Neuron (in vitro differentiated cells): ENCODE measurements around the gene ENDOU.

ENCODE experiments used
- H2AFZ ChIP-seq: one replicate; pipeline ENCODE4 v1.6.1; 2013; ENCODE audit warnings: low read depth, mild to moderate bottlenecking, inconsistent platforms, low read length, moderate library complexity
- H3K27me3 ChIP-seq: one replicate; pipeline ENCODE4 v1.6.1; 2013; ENCODE audit warnings: low read length; ENCODE audit not compliant: insufficient read depth
- H3K36me3 ChIP-seq: one replicate; pipeline ENCODE4 v1.6.1; 2013; ENCODE audit warnings: low read length; ENCODE audit not compliant: insufficient read depth
- H3K4me1 ChIP-seq: one replicate; pipeline ENCODE4 v1.6.1; 2013; ENCODE audit warnings: low read length; ENCODE audit not compliant: insufficient read depth
- H3K4me3 ChIP-seq: 2 replicates; pipeline ENCODE4 v1.5.1; 2013; ENCODE audit warnings: mild to moderate bottlenecking, low read length, moderate library complexity
- H3K9me3 ChIP-seq: one replicate; pipeline ENCODE4 v1.6.1; 2013; ENCODE audit warnings: low read length

Gene ENDOU

GRCh38 chr12:47753021-47754001 lies 28.0 kb upstream of the ENDOU start:
- no peaks in the 10 kb centered on the region for H3K4me1 ChIP-seq
- H3K36me3 ChIP-seq, result no peaks in the 10 kb centered on the region

GRCh38 chr12:47752552-47752951 lies 27.3 kb upstream of the ENDOU start:
- Histone ChIP-seq H3K4me1 (no peaks in the 10 kb centered on the region), H3K27me3 (peaks cover 14% of the 10 kb centered on the region), H3K9me3 (no peaks in the 10 kb centered on the region), H3K36me3 (no peaks in the 10 kb centered on the region), H3K4me3 (no peak overlapping the region), H2AFZ (no peak overlapping the region)

More at GRCh38 chr12:47753021-47754001, 28.0 kb upstream of the ENDOU start:
- Histone ChIP-seq H3K9me3 (no peaks in the 10 kb centered on the region), H2AFZ (no peak overlapping the region), H3K27me3 (peaks cover 12% of the 10 kb centered on the region), H3K4me3 (no peak overlapping the region)

DNA sequence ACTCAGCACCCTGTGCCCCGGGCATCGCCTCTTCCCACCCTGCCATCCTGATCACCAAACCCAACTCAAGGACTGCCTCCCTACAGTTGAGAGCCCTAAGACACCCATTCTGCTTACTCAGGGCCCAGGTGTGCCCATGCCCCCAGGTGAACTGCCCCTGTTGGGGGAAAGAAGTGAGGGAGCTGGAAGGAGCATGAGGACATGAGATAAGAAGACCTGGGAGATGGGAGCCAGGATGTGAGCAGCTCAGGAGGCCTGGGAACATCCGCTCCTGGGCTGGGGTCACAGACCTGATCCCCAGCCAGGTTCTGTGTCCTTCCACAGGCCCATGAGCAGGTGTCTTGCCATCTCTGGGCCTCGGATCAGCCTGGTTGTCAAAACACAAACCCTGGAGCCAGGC lies 26.8 kb upstream of the ENDOU start:
- Histone ChIP-seq H3K9me3 (no peaks in the 10 kb centered on the region), H3K27me3 (peaks cover 14% of the 10 kb centered on the region), H3K36me3 (no peaks in the 10 kb centered on the region), H3K4me1 (no peaks in the 10 kb centered on the region), H3K4me3 (no peak overlapping the region), H2AFZ (no peak overlapping the region)

DNA sequence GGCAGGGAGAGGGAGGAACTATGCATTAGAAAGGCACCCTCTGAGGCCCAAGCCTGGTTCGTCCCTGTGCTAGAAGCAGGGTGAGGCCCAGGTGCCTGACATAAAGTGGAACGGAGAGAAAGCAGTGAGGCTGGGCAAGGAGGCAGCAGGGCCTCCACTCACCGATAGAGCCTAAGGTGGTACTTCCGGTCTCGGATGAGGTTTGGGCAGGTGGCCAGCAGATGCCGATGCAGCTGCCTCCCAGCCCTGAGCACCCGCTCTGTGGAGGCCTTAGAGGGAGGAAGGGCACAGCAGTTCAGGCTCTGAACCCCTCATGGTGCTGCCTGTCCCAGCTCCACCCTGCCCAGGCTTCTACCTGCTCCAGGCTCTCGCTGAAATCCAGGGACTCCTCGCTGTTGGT lies 26.3 kb upstream of the ENDOU start:
- Histone ChIP-seq H2AFZ (no peak overlapping the region), H3K9me3 (no peaks in the 10 kb centered on the region), H3K27me3 (peaks cover 14% of the 10 kb centered on the region), H3K4me1 (no peaks in the 10 kb centered on the region), H3K4me3 (no peak overlapping the region), H3K36me3 (no peaks in the 10 kb centered on the region)

- no peak overlapping the region for H3K4me3 ChIP-seq
- H3K9me3 ChIP-seq, result no peaks in the 10 kb centered on the region
- H3K4me1 ChIP-seq, result no peaks in the 10 kb centered on the region
- no peaks in the 10 kb centered on the region for H3K36me3 ChIP-seq
- no peak overlapping the region for H2AFZ ChIP-seq
- peaks cover 14% of the 10 kb centered on the region for H3K27me3 ChIP-seq
Measured at GRCh38 chr12:47750916-47751470, 25.7 kb upstream of the ENDOU start.

GRCh38 chr12:47750229-47750798 lies 25.0 kb upstream of the ENDOU start:
- no peaks in the 10 kb centered on the region for H3K4me1 ChIP-seq
- no peak overlapping the region for H2AFZ ChIP-seq
- H3K9me3 ChIP-seq, result no peaks in the 10 kb centered on the region
- H3K4me3 ChIP-seq, result no peak overlapping the region
- H3K27me3 ChIP-seq, result peaks cover 13% of the 10 kb centered on the region
- H3K36me3 ChIP-seq, result no peaks in the 10 kb centered on the region

DNA sequence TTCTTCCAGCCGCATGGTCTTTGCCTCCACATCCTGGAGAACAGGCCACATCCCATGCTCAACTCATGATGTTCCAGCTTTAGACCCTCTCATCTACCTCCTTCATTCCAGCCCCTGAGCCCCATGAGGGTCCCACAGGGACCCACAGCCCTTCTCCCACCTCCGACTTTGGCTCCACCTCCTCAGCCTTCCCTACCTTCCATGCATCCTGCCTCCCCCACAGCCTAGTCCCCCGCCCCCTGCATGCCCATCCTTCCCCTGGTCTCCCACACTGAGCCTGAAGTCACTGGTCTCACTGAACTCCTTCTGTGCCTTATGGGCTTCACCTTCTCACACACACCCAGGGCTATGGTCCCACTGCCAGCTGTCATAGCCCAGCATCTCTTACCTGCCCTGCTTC lies 23.6 kb upstream of the ENDOU start:
- no peaks in the 10 kb centered on the region for H3K9me3 ChIP-seq
- no peaks in the 10 kb centered on the region for H3K4me1 ChIP-seq
- peaks cover 13% of the 10 kb centered on the region for H3K27me3 ChIP-seq
- no peak overlapping the region for H2AFZ ChIP-seq
- H3K36me3 ChIP-seq, result no peaks in the 10 kb centered on the region
- no peak overlapping the region for H3K4me3 ChIP-seq

- H3K9me3 ChIP-seq, result no peaks in the 10 kb centered on the region
- no peaks in the 10 kb centered on the region for H3K36me3 ChIP-seq
- H3K27me3 ChIP-seq, result peaks cover 13% of the 10 kb centered on the region
- no peak overlapping the region for H2AFZ ChIP-seq
- no peaks in the 10 kb centered on the region for H3K4me1 ChIP-seq
- no peak overlapping the region for H3K4me3 ChIP-seq
Measured at GRCh38 chr12:47748507-47748828, 23.2 kb upstream of the ENDOU start.

DNA sequence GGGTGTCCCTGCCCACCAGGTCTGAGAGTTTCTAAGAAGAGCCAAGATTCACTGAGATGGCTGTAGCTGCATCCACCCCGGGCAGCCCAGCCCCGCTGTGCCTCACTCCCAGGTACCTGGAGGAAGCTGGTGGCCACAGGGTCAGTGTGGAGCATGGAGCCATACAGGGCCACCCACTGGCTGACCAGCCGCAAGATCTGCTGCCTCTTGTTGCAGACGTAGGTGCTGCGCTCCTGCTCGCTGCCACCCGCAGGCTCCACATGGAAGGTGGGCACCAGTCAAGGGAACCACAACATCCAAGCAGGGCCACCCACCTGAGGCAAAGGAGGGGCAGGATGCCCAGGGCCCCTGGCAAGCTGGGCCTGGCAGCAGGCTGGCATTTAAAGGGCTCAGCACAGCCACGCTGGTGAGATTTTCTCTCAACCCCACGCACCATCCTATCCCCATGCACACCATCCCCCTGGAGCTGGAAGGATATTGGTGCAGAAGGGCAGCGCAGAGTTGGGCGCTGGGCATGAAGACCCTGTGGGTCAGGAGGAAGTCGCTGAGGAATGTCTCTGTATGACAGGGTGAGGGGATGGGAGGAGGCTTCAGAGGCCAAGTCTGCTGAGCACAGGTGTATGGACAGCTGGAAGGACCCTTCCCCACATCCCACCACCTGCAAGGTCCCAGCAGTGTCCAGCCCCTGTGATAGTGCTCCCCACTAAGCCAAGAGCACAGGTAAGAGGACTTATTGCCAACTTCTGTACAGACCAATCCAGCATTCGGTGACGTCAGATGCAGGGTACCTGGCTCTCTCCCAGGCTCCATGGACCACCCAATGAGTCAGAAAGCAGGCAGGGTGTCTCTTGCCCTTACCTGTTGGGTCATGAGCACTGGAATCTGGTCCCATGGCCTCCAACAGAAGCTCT lies 22.6 kb upstream of the ENDOU start:
- H2AFZ ChIP-seq, result no peak overlapping the region
- no peaks in the 10 kb centered on the region for H3K4me1 ChIP-seq
- H3K9me3 ChIP-seq, result no peaks in the 10 kb centered on the region
- H3K27me3 ChIP-seq, result peaks cover 13% of the 10 kb centered on the region
- no peak overlapping the region for H3K4me3 ChIP-seq
- H3K36me3 ChIP-seq, result no peaks in the 10 kb centered on the region

DNA sequence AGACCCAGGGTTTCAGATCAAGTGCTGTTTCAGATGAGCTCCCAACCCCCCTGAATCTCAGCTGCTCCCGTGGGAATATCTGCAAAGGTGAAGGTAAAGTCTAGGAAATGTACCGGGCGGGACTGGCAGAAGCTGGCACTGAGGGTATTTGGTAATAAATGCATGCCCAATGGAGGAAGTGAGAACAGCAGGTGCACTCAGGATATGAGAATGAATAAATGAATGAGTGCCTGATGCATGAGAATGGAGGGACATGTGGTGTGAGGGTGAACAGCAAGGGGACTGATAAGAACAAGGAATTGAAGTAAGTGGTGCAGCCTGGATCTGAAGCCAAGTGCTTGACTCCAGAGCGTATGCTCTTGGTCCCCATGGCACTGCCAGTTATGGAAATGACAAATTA lies 21.8 kb upstream of the ENDOU start:
- H3K36me3 ChIP-seq, result no peaks in the 10 kb centered on the region
- no peaks in the 10 kb centered on the region for H3K4me1 ChIP-seq
- no peak overlapping the region for H3K4me3 ChIP-seq
- no peak overlapping the region for H2AFZ ChIP-seq
- H3K27me3 ChIP-seq, result peaks cover 13% of the 10 kb centered on the region
- no peaks in the 10 kb centered on the region for H3K9me3 ChIP-seq

GRCh38 chr12:47746523-47746922 lies 21.2 kb upstream of the ENDOU start:
- Histone ChIP-seq H2AFZ (no peak overlapping the region), H3K36me3 (no peaks in the 10 kb centered on the region), H3K4me1 (no peaks in the 10 kb centered on the region), H3K27me3 (peaks cover 7% of the 10 kb centered on the region), H3K9me3 (no peaks in the 10 kb centered on the region), H3K4me3 (no peak overlapping the region)

- H3K9me3 ChIP-seq, result no peaks in the 10 kb centered on the region
- H3K36me3 ChIP-seq, result no peaks in the 10 kb centered on the region
- H3K27me3 ChIP-seq, result peaks cover 3% of the 10 kb centered on the region
- H2AFZ ChIP-seq, result no peak overlapping the region
- H3K4me3 ChIP-seq, result no peak overlapping the region
- H3K4me1 ChIP-seq, result no peaks in the 10 kb centered on the region
Measured at GRCh38 chr12:47746073-47746472, 20.8 kb upstream of the ENDOU start.
